OCI-LY7 (cell line): Measurements from ENCODE around the gene SYNCRIP. TPM values are rescaled to one million over a fixed set of nuclear protein-coding genes. Genes with fewer than 3 reads are reported as not detected.

Experiments
- BruUV-seq: library from RNA; stranded (reverse); fragments of 400-500 nt; replicated peaks from 2 replicates; lab custom pipeline; 2021; lab: Mats Ljungman, UMichigan
- CTCF ChIA-PET: fragments of 300-600 bp; sonication (Branson Sonifier 250); formaldehyde crosslinking; loops from one replicate; lab custom pipeline; 2022; ENCODE audit warnings: antibody characterized with exemption; ENCODE audit not compliant: unreplicated experiment; lab: Charles Lee
- POLR2A ChIA-PET: fragments of 300-600 bp; sonication (Branson Sonifier 250); formaldehyde crosslinking; loops from one replicate; lab custom pipeline; 2022; ENCODE audit warnings: antibody characterized with exemption; lab: Charles Lee
- DNase-seq: peaks from one replicate; pipeline ENCODE4 v3.0.0-alpha.2; 2015; ENCODE audit warnings: low spot score
- H2AFZ ChIP-seq: fragments of 200-600 bp; sonication (generic), shearing (Covaris generic); 2 replicates; pipeline ENCODE4 v1.6.1; 2014; ENCODE audit warnings: mild to moderate bottlenecking, antibody characterized with exemption, low read length, moderate library complexity
- H3K27ac ChIP-seq: fragments of 200-600 bp; sonication (generic); 2 replicates; pipeline ENCODE4 v1.5.1; 2014; ENCODE audit warnings: mixed run types, low read depth, mild to moderate bottlenecking, moderate library complexity, low read length, inconsistent platforms; ENCODE audit not compliant: poor library complexity, severe bottlenecking
- H3K36me3 ChIP-seq: fragments of 200-600 bp; sonication (generic); 2 replicates; pipeline ENCODE4 v1.6.1; 2014; ENCODE audit warnings: mild to moderate bottlenecking, antibody characterized with exemption, low read length, moderate library complexity, mixed read lengths; ENCODE audit not compliant: insufficient read depth
- H3K4me1 ChIP-seq: fragments of 200-600 bp; sonication (generic); 2 replicates; pipeline ENCODE4 v1.5.1; 2014; ENCODE audit warnings: mild to moderate bottlenecking, low read length; ENCODE audit not compliant: insufficient read depth, poor library complexity, severe bottlenecking
- H3K4me2 ChIP-seq: fragments of 200-600 bp; sonication (generic); 2 replicates; pipeline ENCODE4 v1.6.1; 2014; ENCODE audit warnings: mild to moderate bottlenecking, low read length
- H3K4me3 ChIP-seq: fragments of 200-600 bp; sonication (generic); 2 replicates; pipeline ENCODE4 v1.5.1; 2014; ENCODE audit warnings: mild to moderate bottlenecking, low read depth, low read length; ENCODE audit not compliant: poor library complexity, severe bottlenecking
- H3K79me2 ChIP-seq: fragments of 200-600 bp; sonication (generic); 2 replicates; pipeline ENCODE4 v1.6.1; 2016; ENCODE audit warnings: low read depth, mild to moderate bottlenecking, low read length, moderate library complexity, mixed read lengths; ENCODE audit not compliant: insufficient read depth
- H3K9me2 ChIP-seq: fragments of 200-600 bp; sonication (generic); 2 replicates; pipeline ENCODE4 v1.6.1; 2016; ENCODE audit warnings: mild to moderate bottlenecking, low read length, mixed read lengths; ENCODE audit not compliant: insufficient read depth
- H3K9me3 ChIP-seq: fragments of 200-600 bp; sonication (generic); 2 replicates; pipeline ENCODE4 v1.6.1; 2014; ENCODE audit warnings: mild to moderate bottlenecking, mixed run types, low read length, mixed read lengths
- H4K20me1 ChIP-seq: fragments of 200-600 bp; sonication (generic); 2 replicates; pipeline ENCODE4 v1.6.1; 2014; ENCODE audit warnings: mild to moderate bottlenecking, antibody characterized with exemption, low read length, moderate library complexity, mixed read lengths; ENCODE audit not compliant: insufficient read depth
- EZH2phosphoT487 ChIP-seq: fragments of 200-600 bp; sonication (generic); IDR thresholded peaks from 2 replicates; pipeline ENCODE4 v1.6.1; 2018; ENCODE audit warnings: low read depth, borderline replicate concordance, mild to moderate bottlenecking, mixed run types, antibody characterized with exemption, low read length, moderate library complexity, mixed read lengths
- intact Hi-C: fragments of 100-400 bp; cut with micrococcal nuclease; formaldehyde crosslinking; loops from one replicate; pipeline ENCODE4 v1.10.0; 2022; ENCODE audit not compliant: unreplicated experiment
- total RNA-seq, 2 experiments: library from RNA; depleted of rRNA in 1 of 2; stranded (reverse); fragments of >200 nt in 1 of 2; shearing (Covaris generic) in 1 of 2; gene quantifications; 2 replicates each; pipeline ENCODE4 v1.2.3, GENCODE V29; 2014 to 2022
- TF ChIP-seq, protein P1 (sequence below): fragments of 200-600 bp; sonication (generic); conservative IDR thresholded peaks from 2 replicates; pipeline ENCODE4 v1.5.1; 2014; ENCODE audit warnings: mild to moderate bottlenecking, antibody characterized with exemption, low read length, moderate library complexity, mixed read lengths

The SYNCRIP gene
- total RNA-seq, 2 experiments from 2014 or later = 73.5 to 188 TPM

DNA sequence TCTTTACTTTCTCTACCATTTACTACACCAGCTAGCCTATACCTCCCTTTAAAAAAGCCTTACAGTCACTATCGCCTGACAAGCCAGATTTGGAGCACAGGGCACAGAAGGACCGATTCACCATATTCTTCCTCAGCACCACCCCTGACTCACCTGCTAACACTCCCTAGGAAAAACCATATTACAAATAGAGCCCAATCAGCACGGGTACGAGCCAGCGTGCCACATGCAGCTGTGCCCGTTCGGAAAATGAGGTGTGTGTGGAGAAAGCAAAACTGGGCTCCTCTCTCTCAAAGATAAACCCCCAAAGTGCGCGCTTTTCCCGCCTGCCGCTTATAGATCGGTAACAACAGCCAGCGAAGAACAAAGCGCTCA, 1.2 kb downstream of the SYNCRIP start:
- H3K4me1 ChIP-seq = peaks cover 49% of the 10 kb centered on the region
- peak overlapping the region; percentile 87 for H3K4me2 ChIP-seq
- no TSS peak for BruUV-seq
- ChIA-PET CTCF (no interaction called here), POLR2A (interaction anchor here (0.9 to 12.7 kb wide), 6 partner anchors 9 to 46 kb away, joined by 3 to 362 read pairs (median 15); partner anchors contain the start of gene SNX14)
- H4K20me1 ChIP-seq = peaks cover 50% of the 10 kb centered on the region
- intact Hi-C loops = loop anchor here (2.0 kb wide), 1 partner anchor 19 kb away; no protein-coding TSS in a partner anchor
- no peak for TF ChIP-seq EZH2phosphoT487
- TF ChIP-seq, protein P1, sequence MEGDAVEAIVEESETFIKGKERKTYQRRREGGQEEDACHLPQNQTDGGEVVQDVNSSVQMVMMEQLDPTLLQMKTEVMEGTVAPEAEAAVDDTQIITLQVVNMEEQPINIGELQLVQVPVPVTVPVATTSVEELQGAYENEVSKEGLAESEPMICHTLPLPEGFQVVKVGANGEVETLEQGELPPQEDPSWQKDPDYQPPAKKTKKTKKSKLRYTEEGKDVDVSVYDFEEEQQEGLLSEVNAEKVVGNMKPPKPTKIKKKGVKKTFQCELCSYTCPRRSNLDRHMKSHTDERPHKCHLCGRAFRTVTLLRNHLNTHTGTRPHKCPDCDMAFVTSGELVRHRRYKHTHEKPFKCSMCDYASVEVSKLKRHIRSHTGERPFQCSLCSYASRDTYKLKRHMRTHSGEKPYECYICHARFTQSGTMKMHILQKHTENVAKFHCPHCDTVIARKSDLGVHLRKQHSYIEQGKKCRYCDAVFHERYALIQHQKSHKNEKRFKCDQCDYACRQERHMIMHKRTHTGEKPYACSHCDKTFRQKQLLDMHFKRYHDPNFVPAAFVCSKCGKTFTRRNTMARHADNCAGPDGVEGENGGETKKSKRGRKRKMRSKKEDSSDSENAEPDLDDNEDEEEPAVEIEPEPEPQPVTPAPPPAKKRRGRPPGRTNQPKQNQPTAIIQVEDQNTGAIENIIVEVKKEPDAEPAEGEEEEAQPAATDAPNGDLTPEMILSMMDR = no peak
- H3K27ac ChIP-seq = peak overlapping the region; percentile 87
- H3K79me2 ChIP-seq = peaks cover 66% of the 10 kb centered on the region
- peaks cover 64% of the 10 kb centered on the region for H3K36me3 ChIP-seq
- peak overlapping the region; percentile 93 for H3K4me3 ChIP-seq
- H3K9me2 ChIP-seq = no peaks in the 10 kb centered on the region
- H3K9me3 ChIP-seq = peaks cover 8% of the 10 kb centered on the region; the same call in 1 of the 2 replicates
- DNase-seq = peak; percentile 22
- no peak overlapping the region for H2AFZ ChIP-seq

DNA sequence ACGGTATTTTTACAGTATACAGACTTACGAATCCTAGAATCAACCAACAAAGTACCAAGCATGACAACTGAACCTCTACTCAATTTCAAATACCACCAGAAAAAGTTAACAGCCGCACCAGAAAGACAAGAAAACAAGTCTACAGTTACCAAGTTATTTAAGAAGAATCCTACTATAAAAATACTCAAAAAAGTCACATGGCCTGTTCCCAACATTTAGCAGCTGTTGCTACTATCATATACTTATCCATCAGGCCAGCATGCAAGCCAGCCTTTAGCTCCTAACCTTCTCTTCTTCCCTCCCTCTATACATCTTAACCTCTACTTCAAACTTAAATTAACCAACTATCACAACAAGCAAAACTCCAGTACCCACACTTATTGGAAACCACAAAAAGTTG, 1.9 kb downstream of the SYNCRIP start:
- no TSS peak for BruUV-seq
- peaks cover 53% of the 10 kb centered on the region for H4K20me1 ChIP-seq
- peaks cover 49% of the 10 kb centered on the region for H3K4me1 ChIP-seq
- H3K9me3 ChIP-seq = peaks cover 6% of the 10 kb centered on the region; the same call in 1 of the 2 replicates
- DNase-seq = no peak
- H3K36me3 ChIP-seq = peaks cover 70% of the 10 kb centered on the region
- H3K4me3 ChIP-seq = peak overlapping the region; percentile 93
- no peak overlapping the region for H2AFZ ChIP-seq
- peak overlapping the region; percentile 87 for H3K4me2 ChIP-seq
- peaks cover 73% of the 10 kb centered on the region for H3K79me2 ChIP-seq
- intact Hi-C loops = loop anchor here (2.0 kb wide), 1 partner anchor 18 kb away; no protein-coding TSS in a partner anchor
- CTCF ChIA-PET = interaction anchor here (1.0 kb wide), 1 partner anchor 29 kb away, joined by 3 read pairs; no protein-coding TSS in a partner anchor
- no peaks in the 10 kb centered on the region for H3K9me2 ChIP-seq
- no peak overlapping the region for H3K27ac ChIP-seq
- POLR2A ChIA-PET = interaction anchor here (0.7 to 12.7 kb wide), 10 partner anchors 10 to 933 kb away, joined by 3 to 362 read pairs (median 8); partner anchors contain the start of gene SNX14
- TF ChIP-seq EZH2phosphoT487 = no peak
- TF ChIP-seq, protein P1 = no peak

DNA sequence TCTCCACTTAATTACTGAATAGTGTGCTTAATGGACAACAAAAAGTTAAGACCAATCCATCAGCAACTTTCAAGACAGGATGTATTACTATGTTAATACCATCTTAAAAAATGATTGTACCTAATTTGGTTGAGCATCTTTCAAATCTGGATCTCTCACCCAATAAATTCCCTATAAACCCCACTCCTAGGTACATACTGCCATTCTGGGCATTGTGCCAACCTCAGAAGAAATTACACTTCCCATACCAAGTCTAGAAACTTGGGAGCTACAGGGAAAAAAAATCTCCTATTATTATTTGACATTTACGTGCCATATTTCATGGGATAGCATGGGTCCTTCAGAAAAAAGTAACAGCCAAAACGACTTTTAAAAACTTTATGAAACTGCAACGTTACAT, 5.1 kb downstream of the SYNCRIP start:
- Histone ChIP-seq H3K4me2 (peak overlapping the region; percentile 23; the same call in 1 of the 2 replicates), H3K9me2 (no peaks in the 10 kb centered on the region), H3K79me2 (peaks cover 99% of the 10 kb centered on the region), H3K36me3 (peaks cover 97% of the 10 kb centered on the region), H4K20me1 (peaks cover 73% of the 10 kb centered on the region), H3K9me3 (no peaks in the 10 kb centered on the region), H3K4me3 (no peak overlapping the region), H3K4me1 (peaks cover 36% of the 10 kb centered on the region), H2AFZ (no peak overlapping the region), H3K27ac (no peak overlapping the region)
- intact Hi-C loops = no loop called here
- DNase-seq = no peak
- POLR2A ChIA-PET = interaction anchor here (4.8 to 12.7 kb wide), 2 partner anchors 38 to 42 kb away, joined by 36 to 362 read pairs; partner anchors contain the start of gene SNX14
- no TSS peak for BruUV-seq
- CTCF ChIA-PET = no interaction called here
- TF ChIP-seq EZH2phosphoT487 = no peak
- TF ChIP-seq, protein P1 = no peak
